Fibroblast of skin of back (primary cell): ENCODE data around the gene ITGB5.
A peak's percentile ranks its signal among the peaks of the same experiment; 100 is the strongest.

Source experiments
- DNase-seq: peaks from one replicate; pipeline ENCODE4 v3.0.0-alpha.2; 2013

The ITGB5 gene

GRCh38 chr3:124862006-124862405, 25.2 kb downstream of the ITGB5 start:
- DNase-seq: no peak

GRCh38 chr3:124861041-124861440, 26.1 kb downstream of the ITGB5 start:
- DNase-seq: peak; percentile 27

DNA sequence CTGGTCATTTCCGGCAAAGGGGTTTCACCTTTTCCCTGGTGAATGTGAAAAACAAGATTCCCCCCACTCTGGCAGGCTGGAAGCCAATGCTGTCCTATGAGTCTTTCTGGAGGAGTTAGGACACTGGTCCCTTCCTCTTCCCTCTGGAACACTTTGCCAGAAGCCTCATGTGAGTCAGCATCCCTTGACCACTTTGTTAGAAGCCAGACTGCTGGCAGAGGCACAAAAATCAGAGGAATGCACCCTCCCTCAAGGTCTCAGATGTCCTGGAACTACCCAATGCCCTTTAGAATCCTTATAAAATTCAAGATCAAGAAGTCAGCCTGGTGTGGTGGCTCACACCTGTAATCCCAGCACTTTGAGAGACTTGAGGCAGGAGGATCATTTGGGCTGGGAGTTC, 26.6 kb downstream of the ITGB5 start:
- DNase-seq: peak; percentile 99

DNA sequence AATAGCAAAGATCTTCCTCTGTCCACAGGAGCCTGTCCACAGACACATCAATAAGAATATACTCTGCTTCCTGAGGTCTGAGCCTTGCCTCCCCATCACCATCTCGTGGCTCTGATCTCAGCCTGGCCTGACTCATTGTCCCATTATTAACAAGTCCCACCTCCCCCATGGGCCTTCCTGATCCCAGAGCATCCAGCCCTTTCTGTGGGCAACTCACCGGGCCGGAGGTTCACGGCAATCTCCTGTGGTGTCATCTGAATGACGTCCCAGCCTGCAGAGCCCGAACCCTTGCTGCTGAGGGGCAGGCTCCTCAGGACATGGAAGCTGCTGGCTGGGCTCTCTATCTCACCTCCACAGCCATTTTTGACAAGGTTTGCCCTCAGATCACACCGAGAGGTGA, 28.1 kb downstream of the ITGB5 start:
- DNase-seq: peak; percentile 77

DNA sequence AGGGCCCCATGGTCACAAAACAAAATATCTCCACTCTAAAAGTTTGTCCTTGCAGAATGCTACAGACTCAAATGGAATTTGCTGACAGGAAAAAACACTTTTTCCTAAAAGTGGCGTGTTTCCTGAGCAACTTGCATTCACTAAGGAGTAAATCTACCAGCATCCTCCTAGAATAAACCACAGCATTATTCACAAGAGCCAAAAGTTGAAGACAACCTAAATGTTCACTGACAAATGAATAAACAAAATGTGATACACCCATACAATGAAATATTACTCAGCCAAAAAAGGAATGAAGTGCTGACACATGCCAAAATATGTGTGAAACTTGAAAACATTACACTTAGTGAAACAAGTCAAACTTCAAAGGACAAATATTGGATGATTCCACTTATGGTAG, 28.9 kb downstream of the ITGB5 start:
- DNase-seq: no peak

- no peak for DNase-seq
Observed at GRCh38 chr3:124856677-124857076, 30.5 kb downstream of the ITGB5 start.

GRCh38 chr3:124854009-124854408, 33.2 kb downstream of the ITGB5 start:
- DNase-seq: peak; percentile 91

DNA sequence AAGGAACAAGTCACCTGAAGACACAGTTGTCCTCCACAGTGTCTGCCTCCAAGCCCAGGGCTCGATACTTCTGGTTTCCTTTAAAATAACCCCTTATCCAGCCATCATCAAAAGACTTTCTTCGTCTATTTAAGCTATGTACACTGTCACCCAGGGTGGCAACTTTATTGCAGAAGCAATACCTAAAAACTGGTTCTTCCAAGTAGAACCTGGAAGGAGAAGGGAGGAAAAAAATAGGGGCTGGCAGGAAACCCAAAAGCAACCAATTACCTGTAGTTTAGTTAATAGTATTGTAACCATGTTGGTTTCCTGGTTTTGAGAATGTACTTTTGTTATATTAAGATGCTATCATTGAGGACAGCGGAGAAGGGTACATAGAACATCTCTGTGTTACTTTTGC, 33.7 kb downstream of the ITGB5 start:
- no peak for DNase-seq

GRCh38 chr3:124851905-124852304, 35.3 kb downstream of the ITGB5 start:
- no peak for DNase-seq

GRCh38 chr3:124851136-124851535, 36.0 kb downstream of the ITGB5 start:
- DNase-seq: no peak

- DNase-seq: peak; percentile 93
Observed at GRCh38 chr3:124850633-124851032, 36.5 kb downstream of the ITGB5 start.

GRCh38 chr3:124850212-124850611, 37.0 kb downstream of the ITGB5 start:
- DNase-seq: no peak

- no peak for DNase-seq
Observed at GRCh38 chr3:124848300-124848699, 38.9 kb downstream of the ITGB5 start.

DNA sequence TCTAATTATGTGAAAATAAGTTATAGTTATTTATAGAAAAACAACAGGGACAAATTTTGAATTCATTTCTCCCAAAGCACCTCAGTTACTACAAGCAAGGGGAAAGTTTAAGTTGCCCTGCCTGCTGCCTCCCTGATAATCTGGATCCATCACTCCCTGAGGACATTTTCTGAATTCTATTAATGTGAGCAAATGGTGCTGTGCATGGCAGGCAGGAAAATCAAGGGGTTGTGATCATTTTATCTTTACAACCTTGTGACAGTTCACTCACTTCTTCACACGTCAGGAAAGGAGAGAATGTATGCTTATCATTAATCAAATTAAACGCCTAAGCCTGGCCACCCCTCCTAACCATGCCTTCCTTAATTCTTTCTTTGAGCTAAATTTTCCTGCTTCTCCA, 39.3 kb downstream of the ITGB5 start:
- no peak for DNase-seq

DNA sequence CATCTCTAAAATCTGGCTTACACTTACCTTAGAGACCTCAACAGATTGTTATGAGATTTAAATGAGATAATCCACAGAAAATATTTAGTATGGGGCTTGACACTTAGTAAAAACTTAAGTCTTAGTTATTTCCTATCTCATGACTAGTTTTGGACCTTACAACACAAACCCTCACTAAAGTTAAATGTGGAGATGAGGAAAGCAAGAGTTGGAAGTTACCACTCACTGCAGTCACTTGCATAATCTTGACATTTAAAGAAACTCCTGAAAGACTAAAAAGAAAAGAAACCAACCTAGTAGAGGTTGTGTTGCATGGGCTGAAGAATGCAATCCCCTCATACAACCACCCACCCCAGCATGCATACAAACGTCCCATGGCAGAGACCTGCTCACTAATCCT, 40.1 kb downstream of the ITGB5 start:
- DNase-seq: no peak

GRCh38 chr3:124846189-124846588, 41.0 kb downstream of the ITGB5 start:
- peak; percentile 78 for DNase-seq

- peak; percentile 96 for DNase-seq
Observed at GRCh38 chr3:124845406-124845805, 41.8 kb downstream of the ITGB5 start.

- no peak for DNase-seq
Observed at GRCh38 chr3:124843506-124844177, 43.5 kb downstream of the ITGB5 start.

DNA sequence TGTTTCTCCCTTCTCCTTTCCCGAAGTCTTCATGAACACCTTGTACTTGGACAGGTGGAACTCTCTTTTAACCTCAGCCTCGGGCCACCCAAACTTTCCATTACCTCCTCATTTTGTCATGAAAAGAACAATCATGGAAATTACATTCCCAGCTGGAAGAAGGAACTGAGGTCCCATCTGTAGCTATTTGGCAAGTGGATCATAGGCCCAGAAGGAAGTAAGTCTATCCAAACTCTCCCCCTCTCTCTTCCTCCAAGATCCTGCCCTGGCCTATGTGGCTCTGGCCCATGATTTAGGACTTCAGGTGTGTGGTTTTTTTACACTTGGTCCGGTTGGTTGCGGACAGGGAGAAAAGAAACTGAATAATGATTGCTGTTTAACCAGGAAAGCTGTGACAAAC, 44.1 kb downstream of the ITGB5 start:
- DNase-seq: no peak

- no peak for DNase-seq
Observed at GRCh38 chr3:124841517-124841916, 45.6 kb downstream of the ITGB5 start.

GRCh38 chr3:124840331-124840730, 46.8 kb downstream of the ITGB5 start:
- peak; percentile 83 for DNase-seq

DNA sequence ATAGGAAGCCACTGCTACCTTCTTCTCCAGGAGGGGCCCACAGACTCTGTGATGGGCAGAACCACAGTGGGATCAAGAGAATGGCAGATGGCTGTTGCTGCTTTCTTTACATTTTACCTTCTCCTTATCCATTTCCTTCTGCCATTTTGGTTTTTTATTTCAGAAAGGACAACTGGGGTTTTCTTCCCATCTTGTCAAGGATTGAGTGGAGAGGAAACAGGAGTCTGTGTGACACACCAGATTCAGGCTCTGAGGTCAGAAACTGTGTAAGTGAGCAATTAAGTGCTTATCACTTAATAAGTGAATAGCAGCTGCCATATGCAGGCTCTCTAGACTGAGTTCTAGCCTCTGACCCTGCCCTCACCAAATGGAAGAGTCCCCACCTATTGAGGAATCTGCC, 47.3 kb downstream of the ITGB5 start:
- DNase-seq: no peak

DNA sequence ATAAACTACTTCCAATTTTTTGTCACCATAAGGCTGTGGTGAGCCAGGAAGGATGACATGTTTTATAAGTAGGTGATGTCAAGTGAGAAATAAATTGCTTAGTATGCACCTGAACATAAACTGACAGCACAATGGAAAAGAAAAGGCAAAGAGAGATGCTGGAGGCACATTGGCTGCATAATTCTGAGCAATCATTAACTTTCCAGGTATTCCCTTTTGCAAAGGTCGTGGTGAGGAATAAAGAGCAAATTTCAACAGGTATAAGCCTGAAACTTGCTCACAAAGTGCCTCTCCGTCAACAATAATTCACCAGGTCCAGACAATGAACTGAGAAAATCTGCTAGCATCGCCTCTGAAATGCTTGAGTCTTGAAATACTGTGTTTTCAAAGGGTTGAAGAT, 48.2 kb downstream of the ITGB5 start:
- DNase-seq: no peak

GRCh38 chr3:124837730-124838186, 49.4 kb downstream of the ITGB5 start:
- no peak for DNase-seq

GRCh38 chr3:124837065-124837464, 50.1 kb downstream of the ITGB5 start:
- DNase-seq: no peak
